HepG2 (cell line): Measurements from ENCODE around the gene CBX2. TPM values are rescaled to one million over a fixed set of nuclear protein-coding genes. Genes with fewer than 3 reads are reported as not detected.

Source experiments
- BORCS8-MEF2B ChIP-seq: sonication (generic); formaldehyde crosslinking; IDR thresholded peaks from 2 replicates; pipeline ENCODE4 v1.8.0; 2022; ENCODE audit warnings: mild to moderate bottlenecking, missing genetic modification reagents
- CHD2 ChIP-seq: IDR thresholded peaks from 2 replicates; pipeline ENCODE4 v1.6.1; 2011; ENCODE audit warnings: low read depth, low read length, improper control_type of control experiment
- CREB1 ChIP-seq, 2 experiments: fragments of 450-650 bp in 1 of 2; IDR thresholded peaks; 2 replicates each; pipeline ENCODE4 v1.6.1; 2016 to 2017; ENCODE audit warnings: control low read depth in 1 of 2, mild to moderate bottlenecking in 1 of 2, missing compliant biosample characterization in 1 of 2, missing genetic modification characterization in 1 of 2
- FOXA3 ChIP-seq: IDR thresholded peaks from 2 replicates; pipeline ENCODE4 v1.6.1; 2016; ENCODE audit warnings: missing genetic modification reagents, missing compliant biosample characterization
- FOXM1 ChIP-seq: sonication (generic); formaldehyde crosslinking; IDR thresholded peaks from 2 replicates; pipeline ENCODE4 v1.5.0; 2020; ENCODE audit warnings: missing genetic modification reagents
- MTF1 ChIP-seq: sonication (generic); formaldehyde crosslinking; IDR thresholded peaks from 2 replicates; pipeline ENCODE4 v1.5.0; 2020; ENCODE audit warnings: missing genetic modification reagents
- NONO ChIP-seq, 2 experiments: fragments of 450-650 bp in 1 of 2; sonication (generic) in 1 of 2; formaldehyde crosslinking in 1 of 2; IDR thresholded peaks in 1 of 2; conservative IDR thresholded peaks in 1 of 2; 2 replicates each; pipeline versions ENCODE4 v1.6.1 to v1.8.0; 2017 to 2022; ENCODE audit warnings: mild to moderate bottlenecking in 1 of 2, missing genetic modification reagents in 1 of 2, moderate library complexity in 1 of 2
- RFX1 ChIP-seq: fragments of 450-650 bp; IDR thresholded peaks from 2 replicates; pipeline ENCODE4 v1.6.1; 2017
- ZFYVE20 ChIP-seq: sonication (generic); formaldehyde crosslinking; IDR thresholded peaks from 2 replicates; pipeline ENCODE4 v1.8.0; 2023; ENCODE audit warnings: low read depth, mild to moderate bottlenecking, moderate library complexity, missing genetic modification reagents, borderline replicate concordance
- ZMAT3 ChIP-seq: sonication (generic); formaldehyde crosslinking; conservative IDR thresholded peaks from 2 replicates; pipeline ENCODE4 v1.7.0; 2021; ENCODE audit warnings: missing genetic modification reagents
- ZNF350 ChIP-seq: sonication (generic); formaldehyde crosslinking; IDR thresholded peaks from 2 replicates; pipeline ENCODE4 v1.4.0; 2020; ENCODE audit warnings: mild to moderate bottlenecking, low read depth, missing genetic modification reagents, borderline replicate concordance
- ZNF572 ChIP-seq: sonication (generic); formaldehyde crosslinking; IDR thresholded peaks from 2 replicates; pipeline ENCODE4 v1.5.1; 2020; ENCODE audit warnings: mild to moderate bottlenecking, missing genetic modification reagents
- polyA plus RNA-seq, 8 experiments: library from polyadenylated mRNA; depleted of rRNA in 3 of 8; stranded (reverse) in 7 of 8; unstranded in 1 of 8; fragments of >200 nt; fragmentation: Illumina TruSeq in 4 of 8; extraction: Trizol in 4 of 8; gene quantifications; 2 replicates each; pipeline versions ENCODE4 v1.2.1 to v1.2.3, GENCODE V29; 2011 to 2016; ENCODE audit warnings: low read depth in 4 of 8, missing spikeins in 1 of 8, mixed read lengths in 1 of 8; ENCODE audit not compliant: insufficient read depth in 1 of 8
- total RNA-seq, 5 experiments: library from RNA; depleted of rRNA; stranded (reverse); fragments of >200 nt; fragmentation: Illumina TruSeq; extraction: Trizol; gene quantifications; 2 replicates each; pipeline ENCODE4 v1.2.3, GENCODE V29; 2016; ENCODE audit warnings: low read depth in 1 of 5
- TF ChIP-seq, protein P1 (sequence below): sonication (generic); formaldehyde crosslinking; conservative IDR thresholded peaks from 2 replicates; pipeline ENCODE4 v1.4.0; 2020; ENCODE audit warnings: missing genetic modification reagents
- TF ChIP-seq, protein P2 (sequence below): IDR thresholded peaks from 2 replicates; pipeline ENCODE4 v1.6.1; 2012; ENCODE audit warnings: inconsistent platforms
- TF ChIP-seq, protein P3 (sequence below): sonication (generic); formaldehyde crosslinking; IDR thresholded peaks from 2 replicates; pipeline ENCODE4 v1.9.0; 2021; ENCODE audit warnings: mild to moderate bottlenecking, missing genetic modification reagents
- TF ChIP-seq, protein P4 (sequence below): sonication (generic); formaldehyde crosslinking; IDR thresholded peaks from 2 replicates; pipeline ENCODE4 v1.5.1; 2020; ENCODE audit warnings: mild to moderate bottlenecking, moderate library complexity, missing genetic modification reagents
- TF ChIP-seq, protein P5 (sequence below): sonication (generic); formaldehyde crosslinking; conservative IDR thresholded peaks from 2 replicates; pipeline ENCODE4 v1.5.0; 2020; ENCODE audit warnings: missing genetic modification reagents
- TF ChIP-seq, protein P6 (sequence below): sonication (generic); formaldehyde crosslinking; IDR thresholded peaks from 2 replicates; pipeline ENCODE4 v1.4.0; 2020; ENCODE audit warnings: missing genetic modification reagents

Gene CBX2
- total and polyA plus RNA-seq, 2 of the 13 experiments (the other 11 are each of a cell fraction or from before 2014, with no cell fraction given): 14.5 to 31.1 TPM

DNA sequence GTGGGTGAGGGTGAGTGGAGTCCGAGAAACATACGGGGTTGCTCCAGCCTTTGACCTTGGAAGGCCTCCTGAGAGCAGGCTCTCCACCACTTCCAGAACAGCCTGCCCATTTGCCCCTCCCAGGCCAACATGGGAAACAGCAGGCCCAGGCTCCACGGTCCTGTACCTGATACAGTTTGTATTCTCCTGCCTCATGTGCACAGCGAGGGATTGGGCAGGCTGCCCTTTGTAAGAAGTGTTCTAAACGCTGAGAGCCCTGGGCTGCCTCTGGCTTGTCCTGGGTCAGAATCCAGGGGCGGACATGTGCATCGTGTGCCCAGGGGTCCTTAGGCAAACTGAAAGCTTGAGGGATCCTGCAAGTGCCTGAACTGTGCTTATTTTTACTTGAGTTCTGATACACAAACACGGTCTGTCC, 3.4 kb upstream of the CBX2 start (continued):
- TF ChIP-seq, protein P1, sequence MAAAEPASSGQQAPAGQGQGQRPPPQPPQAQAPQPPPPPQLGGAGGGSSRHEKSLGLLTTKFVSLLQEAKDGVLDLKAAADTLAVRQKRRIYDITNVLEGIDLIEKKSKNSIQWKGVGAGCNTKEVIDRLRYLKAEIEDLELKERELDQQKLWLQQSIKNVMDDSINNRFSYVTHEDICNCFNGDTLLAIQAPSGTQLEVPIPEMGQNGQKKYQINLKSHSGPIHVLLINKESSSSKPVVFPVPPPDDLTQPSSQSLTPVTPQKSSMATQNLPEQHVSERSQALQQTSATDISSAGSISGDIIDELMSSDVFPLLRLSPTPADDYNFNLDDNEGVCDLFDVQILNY (CRISPR knock-in tag): no peak
- TF ChIP-seq MTF1 (no peak), BORCS8-MEF2B (CRISPR knock-in tag) (0 out of 2 replicates have a peak, but pooled peaks have one; percentile 26), FOXA3 (CRISPR knock-in tag) (0 out of 2 replicates have a peak, but pooled peaks have one; percentile 8), CREB1 (IDR thresholded peaks at IDR 0.05) (no peak), CREB1 (CRISPR knock-in tag; IDR thresholded peaks at IDR 0.05) (no peak), CHD2 (no peak), ZMAT3 (CRISPR knock-in tag) (0 out of 2 replicates have a peak, but pooled peaks have one; percentile 22), ZFYVE20 (CRISPR knock-in tag) (no peak), FOXM1 (CRISPR knock-in tag) (no peak), NONO (IDR thresholded peaks at IDR 0.05) (no peak), NONO (CRISPR knock-in tag; conservative IDR thresholded peaks at IDR 0.05) (no peak), RFX1 (no peak), ZNF350 (CRISPR knock-in tag) (0 out of 2 replicates have a peak, but pooled peaks have one; percentile 47), ZNF572 (CRISPR knock-in tag) (peak; percentile 44; the same call in 1 of the 2 replicates)
- TF ChIP-seq, protein P2, sequence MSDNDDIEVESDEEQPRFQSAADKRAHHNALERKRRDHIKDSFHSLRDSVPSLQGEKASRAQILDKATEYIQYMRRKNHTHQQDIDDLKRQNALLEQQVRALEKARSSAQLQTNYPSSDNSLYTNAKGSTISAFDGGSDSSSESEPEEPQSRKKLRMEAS: peak; percentile 41; the same call in 1 of the 2 replicates
- TF ChIP-seq, protein P3, sequence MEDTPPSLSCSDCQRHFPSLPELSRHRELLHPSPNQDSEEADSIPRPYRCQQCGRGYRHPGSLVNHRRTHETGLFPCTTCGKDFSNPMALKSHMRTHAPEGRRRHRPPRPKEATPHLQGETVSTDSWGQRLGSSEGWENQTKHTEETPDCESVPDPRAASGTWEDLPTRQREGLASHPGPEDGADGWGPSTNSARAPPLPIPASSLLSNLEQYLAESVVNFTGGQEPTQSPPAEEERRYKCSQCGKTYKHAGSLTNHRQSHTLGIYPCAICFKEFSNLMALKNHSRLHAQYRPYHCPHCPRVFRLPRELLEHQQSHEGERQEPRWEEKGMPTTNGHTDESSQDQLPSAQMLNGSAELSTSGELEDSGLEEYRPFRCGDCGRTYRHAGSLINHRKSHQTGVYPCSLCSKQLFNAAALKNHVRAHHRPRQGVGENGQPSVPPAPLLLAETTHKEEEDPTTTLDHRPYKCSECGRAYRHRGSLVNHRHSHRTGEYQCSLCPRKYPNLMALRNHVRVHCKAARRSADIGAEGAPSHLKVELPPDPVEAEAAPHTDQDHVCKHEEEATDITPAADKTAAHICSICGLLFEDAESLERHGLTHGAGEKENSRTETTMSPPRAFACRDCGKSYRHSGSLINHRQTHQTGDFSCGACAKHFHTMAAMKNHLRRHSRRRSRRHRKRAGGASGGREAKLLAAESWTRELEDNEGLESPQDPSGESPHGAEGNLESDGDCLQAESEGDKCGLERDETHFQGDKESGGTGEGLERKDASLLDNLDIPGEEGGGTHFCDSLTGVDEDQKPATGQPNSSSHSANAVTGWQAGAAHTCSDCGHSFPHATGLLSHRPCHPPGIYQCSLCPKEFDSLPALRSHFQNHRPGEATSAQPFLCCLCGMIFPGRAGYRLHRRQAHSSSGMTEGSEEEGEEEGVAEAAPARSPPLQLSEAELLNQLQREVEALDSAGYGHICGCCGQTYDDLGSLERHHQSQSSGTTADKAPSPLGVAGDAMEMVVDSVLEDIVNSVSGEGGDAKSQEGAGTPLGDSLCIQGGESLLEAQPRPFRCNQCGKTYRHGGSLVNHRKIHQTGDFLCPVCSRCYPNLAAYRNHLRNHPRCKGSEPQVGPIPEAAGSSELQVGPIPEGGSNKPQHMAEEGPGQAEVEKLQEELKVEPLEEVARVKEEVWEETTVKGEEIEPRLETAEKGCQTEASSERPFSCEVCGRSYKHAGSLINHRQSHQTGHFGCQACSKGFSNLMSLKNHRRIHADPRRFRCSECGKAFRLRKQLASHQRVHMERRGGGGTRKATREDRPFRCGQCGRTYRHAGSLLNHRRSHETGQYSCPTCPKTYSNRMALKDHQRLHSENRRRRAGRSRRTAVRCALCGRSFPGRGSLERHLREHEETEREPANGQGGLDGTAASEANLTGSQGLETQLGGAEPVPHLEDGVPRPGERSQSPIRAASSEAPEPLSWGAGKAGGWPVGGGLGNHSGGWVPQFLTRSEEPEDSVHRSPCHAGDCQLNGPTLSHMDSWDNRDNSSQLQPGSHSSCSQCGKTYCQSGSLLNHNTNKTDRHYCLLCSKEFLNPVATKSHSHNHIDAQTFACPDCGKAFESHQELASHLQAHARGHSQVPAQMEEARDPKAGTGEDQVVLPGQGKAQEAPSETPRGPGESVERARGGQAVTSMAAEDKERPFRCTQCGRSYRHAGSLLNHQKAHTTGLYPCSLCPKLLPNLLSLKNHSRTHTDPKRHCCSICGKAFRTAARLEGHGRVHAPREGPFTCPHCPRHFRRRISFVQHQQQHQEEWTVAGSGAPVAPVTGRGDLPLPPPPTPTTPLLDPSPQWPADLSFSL (CRISPR knock-in tag): no peak
- TF ChIP-seq, protein P4, sequence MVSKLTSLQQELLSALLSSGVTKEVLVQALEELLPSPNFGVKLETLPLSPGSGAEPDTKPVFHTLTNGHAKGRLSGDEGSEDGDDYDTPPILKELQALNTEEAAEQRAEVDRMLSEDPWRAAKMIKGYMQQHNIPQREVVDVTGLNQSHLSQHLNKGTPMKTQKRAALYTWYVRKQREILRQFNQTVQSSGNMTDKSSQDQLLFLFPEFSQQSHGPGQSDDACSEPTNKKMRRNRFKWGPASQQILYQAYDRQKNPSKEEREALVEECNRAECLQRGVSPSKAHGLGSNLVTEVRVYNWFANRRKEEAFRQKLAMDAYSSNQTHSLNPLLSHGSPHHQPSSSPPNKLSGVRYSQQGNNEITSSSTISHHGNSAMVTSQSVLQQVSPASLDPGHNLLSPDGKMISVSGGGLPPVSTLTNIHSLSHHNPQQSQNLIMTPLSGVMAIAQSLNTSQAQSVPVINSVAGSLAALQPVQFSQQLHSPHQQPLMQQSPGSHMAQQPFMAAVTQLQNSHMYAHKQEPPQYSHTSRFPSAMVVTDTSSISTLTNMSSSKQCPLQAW (CRISPR knock-in tag): 0 out of 2 replicates have a peak, but pooled peaks have one; percentile 49
- TF ChIP-seq, protein P5, sequence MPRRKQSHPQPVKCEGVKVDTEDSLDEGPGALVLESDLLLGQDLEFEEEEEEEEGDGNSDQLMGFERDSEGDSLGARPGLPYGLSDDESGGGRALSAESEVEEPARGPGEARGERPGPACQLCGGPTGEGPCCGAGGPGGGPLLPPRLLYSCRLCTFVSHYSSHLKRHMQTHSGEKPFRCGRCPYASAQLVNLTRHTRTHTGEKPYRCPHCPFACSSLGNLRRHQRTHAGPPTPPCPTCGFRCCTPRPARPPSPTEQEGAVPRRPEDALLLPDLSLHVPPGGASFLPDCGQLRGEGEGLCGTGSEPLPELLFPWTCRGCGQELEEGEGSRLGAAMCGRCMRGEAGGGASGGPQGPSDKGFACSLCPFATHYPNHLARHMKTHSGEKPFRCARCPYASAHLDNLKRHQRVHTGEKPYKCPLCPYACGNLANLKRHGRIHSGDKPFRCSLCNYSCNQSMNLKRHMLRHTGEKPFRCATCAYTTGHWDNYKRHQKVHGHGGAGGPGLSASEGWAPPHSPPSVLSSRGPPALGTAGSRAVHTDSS (CRISPR knock-in tag): no peak
- TF ChIP-seq, protein P6, sequence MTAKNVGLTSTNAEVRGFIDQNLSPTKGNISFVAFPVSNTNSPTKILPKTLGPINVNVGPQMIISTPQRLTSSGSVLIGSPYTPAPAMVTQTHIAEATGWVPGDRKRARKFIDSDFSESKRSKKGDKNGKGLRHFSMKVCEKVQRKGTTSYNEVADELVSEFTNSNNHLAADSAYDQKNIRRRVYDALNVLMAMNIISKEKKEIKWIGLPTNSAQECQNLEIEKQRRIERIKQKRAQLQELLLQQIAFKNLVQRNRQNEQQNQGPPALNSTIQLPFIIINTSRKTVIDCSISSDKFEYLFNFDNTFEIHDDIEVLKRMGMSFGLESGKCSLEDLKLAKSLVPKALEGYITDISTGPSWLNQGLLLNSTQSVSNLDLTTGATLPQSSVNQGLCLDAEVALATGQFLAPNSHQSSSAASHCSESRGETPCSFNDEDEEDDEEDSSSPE (CRISPR knock-in tag): no peak
